ENCODE results near the gene GDF7.

- TF ChIP-seq CTCF (conservative IDR thresholded peaks at IDR 0.05; ENCODE audit: low read length) (no peak), EZH2phosphoT487 (IDR thresholded peaks at IDR 0.05; ENCODE audit: borderline replicate concordance, low read depth, low read length) (no peak)
Observed at GRCh38 chr2:20725782-20726181, 58.8 kb downstream of the GDF7 start.

Measured in OCI-LY7 (cell line).